ENCODE results near the gene CAPN7. TPM values are rescaled to one million over a fixed set of nuclear protein-coding genes. Genes with fewer than 3 reads are reported as not detected.
"Not testable (repeated sequence)": the region's sequence is repeated elsewhere in the genome, so short reads cannot be mapped to it uniquely, and the experiment has no call there.

CAPN7 gene
- total RNA-seq, 2 donors from 2014 or later = 45.1 to 46.7 TPM

DNA sequence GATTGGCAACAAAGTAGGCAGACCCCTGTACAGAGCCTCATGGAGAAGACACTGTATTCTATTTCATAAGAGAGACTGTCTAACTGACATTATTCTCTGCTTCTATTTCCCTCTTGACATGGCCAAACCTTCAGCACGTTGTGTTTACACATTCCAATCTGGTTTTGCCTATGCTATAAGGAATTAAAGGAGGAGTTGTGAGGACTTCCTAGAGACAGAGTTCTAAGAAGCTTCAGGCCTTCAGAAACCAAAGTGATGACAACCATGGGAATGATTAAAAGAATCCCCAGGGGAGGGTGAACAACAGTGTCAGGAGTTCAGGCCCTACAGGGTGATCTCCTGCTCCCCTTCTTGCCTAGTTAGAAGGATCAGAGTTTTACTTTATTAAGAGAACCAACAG is 44.9 kb upstream of the CAPN7 start:
- TF ChIP-seq POLR2A (IDR thresholded peaks at IDR 0.05) = no peak
- no peak for TF ChIP-seq POLR2AphosphoS5 (IDR thresholded peaks at IDR 0.05)
- TF ChIP-seq, protein P1, sequence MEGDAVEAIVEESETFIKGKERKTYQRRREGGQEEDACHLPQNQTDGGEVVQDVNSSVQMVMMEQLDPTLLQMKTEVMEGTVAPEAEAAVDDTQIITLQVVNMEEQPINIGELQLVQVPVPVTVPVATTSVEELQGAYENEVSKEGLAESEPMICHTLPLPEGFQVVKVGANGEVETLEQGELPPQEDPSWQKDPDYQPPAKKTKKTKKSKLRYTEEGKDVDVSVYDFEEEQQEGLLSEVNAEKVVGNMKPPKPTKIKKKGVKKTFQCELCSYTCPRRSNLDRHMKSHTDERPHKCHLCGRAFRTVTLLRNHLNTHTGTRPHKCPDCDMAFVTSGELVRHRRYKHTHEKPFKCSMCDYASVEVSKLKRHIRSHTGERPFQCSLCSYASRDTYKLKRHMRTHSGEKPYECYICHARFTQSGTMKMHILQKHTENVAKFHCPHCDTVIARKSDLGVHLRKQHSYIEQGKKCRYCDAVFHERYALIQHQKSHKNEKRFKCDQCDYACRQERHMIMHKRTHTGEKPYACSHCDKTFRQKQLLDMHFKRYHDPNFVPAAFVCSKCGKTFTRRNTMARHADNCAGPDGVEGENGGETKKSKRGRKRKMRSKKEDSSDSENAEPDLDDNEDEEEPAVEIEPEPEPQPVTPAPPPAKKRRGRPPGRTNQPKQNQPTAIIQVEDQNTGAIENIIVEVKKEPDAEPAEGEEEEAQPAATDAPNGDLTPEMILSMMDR (IDR thresholded peaks at IDR 0.05) = no peak
- no peak overlapping the region for H3K4me3 ChIP-seq
- intact Hi-C loops (cut with DNase I) = no loop called here
- no peaks in the 10 kb centered on the region for H3K27me3 ChIP-seq (replicated peaks; ENCODE audit: insufficient read depth)
- 64% methylated on average over 1 of the region's 1 CpG for WGBS
- no peaks in the 10 kb centered on the region for H3K9me3 ChIP-seq
- no peaks in the 10 kb centered on the region for H3K36me3 ChIP-seq
- no peak for DNase-seq (ENCODE audit: low spot score)
- H3K4me1 ChIP-seq (replicated peaks) = no peaks in the 10 kb centered on the region
- no peak overlapping the region for H3K27ac ChIP-seq

GRCh38 chr3:15163656-15164055 is 42.4 kb upstream of the CAPN7 start:
- H3K4me1 ChIP-seq (replicated peaks); H3K4me3 ChIP-seq; H3K9me3 ChIP-seq; DNase-seq (ENCODE audit: low spot score); intact Hi-C loops (cut with DNase I); H3K27ac ChIP-seq; H3K27me3 ChIP-seq (replicated peaks; ENCODE audit: insufficient read depth); H3K36me3 ChIP-seq: not testable (repeated sequence)
- 95% methylated on average over 13 of the region's 24 CpGs for WGBS

- no peak for DNase-seq (ENCODE audit: low spot score)
- Histone ChIP-seq H3K36me3 (no peaks in the 10 kb centered on the region), H3K9me3 (no peaks in the 10 kb centered on the region), H3K4me3 (no peak overlapping the region), H3K27me3 (replicated peaks; ENCODE audit: insufficient read depth) (no peaks in the 10 kb centered on the region), H3K27ac (no peak overlapping the region), H3K4me1 (replicated peaks) (no peaks in the 10 kb centered on the region)
- 97% methylated on average over 1 of the region's 1 CpG for WGBS
- intact Hi-C loops (cut with DNase I) = no loop called here
- TF ChIP-seq POLR2A (IDR thresholded peaks at IDR 0.05) (no peak), POLR2AphosphoS5 (IDR thresholded peaks at IDR 0.05) (no peak)
- TF ChIP-seq, protein P1 (IDR thresholded peaks at IDR 0.05) = no peak
Measured at GRCh38 chr3:15164340-15164739, 41.7 kb upstream of the CAPN7 start.

DNA sequence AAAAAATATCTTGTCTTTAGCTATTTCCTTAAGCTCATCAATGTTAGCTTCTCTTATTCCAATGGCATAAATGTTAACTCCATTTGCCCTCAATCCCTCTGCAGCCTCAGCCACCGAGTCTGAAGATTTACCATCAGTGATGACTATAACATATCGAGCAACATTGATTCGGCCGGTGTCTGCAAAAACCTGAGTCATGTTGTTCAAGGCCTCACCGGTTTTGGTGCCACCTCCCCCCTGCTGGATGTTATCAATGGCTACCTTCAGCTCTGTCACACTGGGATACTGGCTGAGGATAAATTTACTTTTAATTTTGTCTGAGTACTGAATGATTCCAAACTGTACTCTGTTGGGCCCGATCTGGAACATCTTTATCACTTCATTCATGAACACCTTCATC is 41.0 kb upstream of the CAPN7 start:
- no peaks in the 10 kb centered on the region for H3K36me3 ChIP-seq
- DNase-seq (ENCODE audit: low spot score) = no peak
- H3K4me3 ChIP-seq = no peak overlapping the region
- no peaks in the 10 kb centered on the region for H3K4me1 ChIP-seq (replicated peaks)
- WGBS = 93% methylated on average over 6 of the region's 6 CpGs
- TF ChIP-seq POLR2AphosphoS5 (IDR thresholded peaks at IDR 0.05) = no peak
- no peak for TF ChIP-seq POLR2A (IDR thresholded peaks at IDR 0.05)
- TF ChIP-seq, protein P1 (IDR thresholded peaks at IDR 0.05) = no peak
- H3K27ac ChIP-seq = no peak overlapping the region
- no peaks in the 10 kb centered on the region for H3K27me3 ChIP-seq (replicated peaks; ENCODE audit: insufficient read depth)
- intact Hi-C loops (cut with DNase I) = no loop called here
- no peaks in the 10 kb centered on the region for H3K9me3 ChIP-seq

- 91% methylated on average over 3 of the region's 3 CpGs for WGBS
- intact Hi-C loops (cut with DNase I); DNase-seq (ENCODE audit: low spot score); H3K9me3 ChIP-seq; H3K4me1 ChIP-seq (replicated peaks); H3K27me3 ChIP-seq (replicated peaks; ENCODE audit: insufficient read depth); H3K4me3 ChIP-seq; H3K27ac ChIP-seq; H3K36me3 ChIP-seq: not testable (repeated sequence)
Measured at GRCh38 chr3:15166391-15166790, 39.7 kb upstream of the CAPN7 start.

DNA sequence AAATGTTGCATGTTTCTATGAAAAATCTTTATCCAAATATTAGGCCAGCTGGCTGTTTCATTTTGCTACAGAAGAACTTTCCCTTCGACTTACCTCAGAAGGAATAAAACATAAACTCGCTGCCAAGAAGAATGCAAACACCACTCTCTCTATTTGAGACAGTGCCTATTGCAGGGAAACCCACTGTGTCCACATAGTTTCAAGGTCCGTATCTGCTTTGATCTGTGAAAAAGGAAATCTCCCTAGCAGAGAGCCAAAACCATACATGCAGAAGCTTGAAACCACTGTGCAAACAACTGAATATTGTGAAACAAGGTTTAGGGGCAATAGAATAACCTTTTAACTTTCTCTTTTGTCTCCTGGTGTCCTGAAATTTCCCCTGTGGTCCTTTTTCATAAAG is 35.0 kb upstream of the CAPN7 start:
- H3K27ac ChIP-seq = peak overlapping the region; percentile 24 to 30
- intact Hi-C loops (cut with DNase I) = no loop called here
- no peaks in the 10 kb centered on the region for H3K27me3 ChIP-seq (replicated peaks; ENCODE audit: insufficient read depth)
- H3K4me1 ChIP-seq (replicated peaks) = no peaks in the 10 kb centered on the region
- H3K9me3 ChIP-seq = no peaks in the 10 kb centered on the region
- no peaks in the 10 kb centered on the region for H3K36me3 ChIP-seq
- H3K4me3 ChIP-seq = no peak overlapping the region
- TF ChIP-seq POLR2A (IDR thresholded peaks at IDR 0.05) = no peak
- TF ChIP-seq POLR2AphosphoS5 (IDR thresholded peaks at IDR 0.05) = peak; percentile 79
- WGBS = 8% methylated on average over 3 of the region's 3 CpGs
- DNase-seq (ENCODE audit: low spot score) = peak; percentile 60
